SK-N-MC (cell line): ENCODE results near the gene TBXA2R.

Source experiments
- EZH2 ChIP-seq: fragments of 200-600 bp; sonication (generic); IDR thresholded peaks from one replicate; pipeline ENCODE4 v1.6.1; 2017; ENCODE audit warnings: antibody characterized with exemption
- POLR2AphosphoS5 ChIP-seq: IDR thresholded peaks from 2 replicates; pipeline ENCODE4 v1.6.1; 2012; ENCODE audit warnings: mild to moderate bottlenecking, low read depth, low read length, borderline replicate concordance

DNA sequence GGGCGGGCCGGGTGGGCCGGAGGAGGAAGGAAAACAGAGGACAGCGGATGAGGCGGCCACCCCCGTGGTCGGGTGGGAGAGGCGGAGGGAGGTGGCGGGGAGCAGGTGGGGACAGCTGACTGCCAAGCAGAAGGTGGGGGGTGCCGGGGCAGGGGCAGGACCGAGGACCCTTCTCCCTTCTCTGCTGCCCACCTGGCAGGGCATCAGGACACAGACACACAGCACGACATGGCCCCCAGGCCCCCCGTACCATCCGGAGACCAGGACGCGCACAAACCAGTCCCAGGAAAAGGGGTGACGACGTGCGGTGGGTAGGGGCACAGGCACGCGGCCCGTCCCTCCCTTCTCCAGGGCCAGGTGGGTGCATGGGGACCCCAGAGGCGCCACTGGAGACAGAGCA lies 30.9 kb upstream of the TBXA2R start:
- TF ChIP-seq POLR2AphosphoS5 (no peak), EZH2 (no peak)
